GM18508 (cell line): ENCODE results near the gene MITF.

Experiments used
- ATAC-seq: cut with Tn5 transposase; IDR thresholded peaks from one replicate; pipeline ENCODE4 v1.9.1; 2021; ENCODE audit warnings: moderate number of reproducible peaks; ENCODE audit not compliant: insufficient read depth, unreplicated experiment

MITF gene

GRCh38 chr3:69938931-69939330, 199.7 kb downstream of the MITF start:
- ATAC-seq, result no peak

DNA sequence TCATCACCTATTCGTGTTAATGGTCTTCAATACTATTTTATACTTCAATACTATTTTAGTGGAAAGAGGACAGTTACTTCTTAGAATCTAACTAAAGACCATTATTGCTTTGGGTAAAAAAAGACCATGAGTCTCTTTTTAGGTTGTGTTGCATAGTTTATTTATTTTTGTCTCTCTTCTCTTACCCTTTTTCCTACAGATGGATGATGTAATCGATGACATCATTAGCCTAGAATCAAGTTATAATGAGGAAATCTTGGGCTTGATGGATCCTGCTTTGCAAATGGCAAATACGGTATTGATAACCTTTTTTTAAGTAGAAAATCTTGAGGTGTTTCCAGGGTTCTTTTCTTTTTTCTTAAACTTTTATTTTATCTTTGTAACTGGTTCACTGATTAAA, 201.8 kb downstream of the MITF start:
- no peak for ATAC-seq

GRCh38 chr3:69941439-69942176, 202.3 kb downstream of the MITF start:
- no peak for ATAC-seq

DNA sequence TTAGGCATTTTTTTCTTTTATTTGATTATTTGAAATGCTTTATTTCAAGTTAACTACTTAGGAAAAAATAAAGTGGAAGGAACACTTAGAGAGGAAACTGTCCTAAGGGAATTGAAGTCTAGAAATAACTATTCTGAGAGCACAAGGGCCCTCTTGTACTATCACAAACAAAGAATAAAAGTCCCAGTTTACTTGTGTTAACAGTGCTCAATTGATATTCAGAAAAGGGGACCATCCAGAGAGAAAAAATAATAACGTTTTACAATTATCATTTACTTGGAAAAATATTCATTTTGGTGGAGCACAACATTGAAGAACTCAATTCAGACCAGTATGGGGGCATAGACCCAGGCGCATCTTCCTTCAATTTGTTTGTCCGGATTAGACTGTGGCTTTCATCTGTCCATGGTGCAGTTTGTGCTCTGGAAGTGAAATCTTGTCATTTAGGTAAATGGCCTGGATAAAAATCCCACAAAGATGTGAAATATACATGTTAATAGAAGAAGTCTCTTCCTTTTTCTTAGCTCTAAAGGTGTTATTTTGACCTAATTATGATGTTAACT, 205.7 kb downstream of the MITF start:
- ATAC-seq, result no peak

- no peak for ATAC-seq
Measured at GRCh38 chr3:69948246-69948862, 209.1 kb downstream of the MITF start.

DNA sequence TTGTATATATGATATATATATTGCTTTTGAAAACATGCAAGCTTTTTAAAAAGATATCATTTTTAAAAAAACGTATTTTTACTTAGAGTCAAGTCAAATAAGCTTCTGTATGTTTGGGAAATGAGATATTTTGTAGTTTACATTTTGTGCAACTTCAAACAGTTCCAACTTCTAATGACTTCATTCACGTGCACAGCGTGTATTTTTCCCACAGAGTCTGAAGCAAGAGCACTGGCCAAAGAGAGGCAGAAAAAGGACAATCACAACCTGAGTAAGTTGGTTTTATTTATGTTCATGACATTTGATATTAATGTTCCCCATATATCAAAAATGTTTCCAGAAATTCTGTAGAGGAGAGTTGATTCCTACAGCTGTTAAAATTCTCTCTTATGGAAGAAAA, 212.4 kb downstream of the MITF start:
- no peak for ATAC-seq

DNA sequence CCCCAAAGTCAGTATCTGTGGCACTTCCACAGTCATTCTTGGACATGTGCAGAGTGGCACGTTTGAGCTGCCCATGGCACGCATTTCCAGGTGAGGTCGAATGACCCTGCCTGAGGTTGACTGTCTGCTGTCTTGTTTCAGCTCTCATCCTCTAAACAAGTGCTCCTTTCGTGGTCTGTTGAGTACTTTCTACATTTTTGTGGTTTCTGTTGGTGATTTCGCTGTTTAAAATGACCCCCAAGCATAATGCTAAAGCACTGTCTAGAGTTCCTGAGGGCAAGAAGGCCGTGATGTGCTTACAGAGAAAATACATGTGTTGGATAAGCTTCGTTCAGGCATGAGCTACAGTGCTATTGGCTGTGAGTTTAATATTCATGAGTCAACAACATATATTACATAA, 220.3 kb downstream of the MITF start:
- ATAC-seq, result no peak

DNA sequence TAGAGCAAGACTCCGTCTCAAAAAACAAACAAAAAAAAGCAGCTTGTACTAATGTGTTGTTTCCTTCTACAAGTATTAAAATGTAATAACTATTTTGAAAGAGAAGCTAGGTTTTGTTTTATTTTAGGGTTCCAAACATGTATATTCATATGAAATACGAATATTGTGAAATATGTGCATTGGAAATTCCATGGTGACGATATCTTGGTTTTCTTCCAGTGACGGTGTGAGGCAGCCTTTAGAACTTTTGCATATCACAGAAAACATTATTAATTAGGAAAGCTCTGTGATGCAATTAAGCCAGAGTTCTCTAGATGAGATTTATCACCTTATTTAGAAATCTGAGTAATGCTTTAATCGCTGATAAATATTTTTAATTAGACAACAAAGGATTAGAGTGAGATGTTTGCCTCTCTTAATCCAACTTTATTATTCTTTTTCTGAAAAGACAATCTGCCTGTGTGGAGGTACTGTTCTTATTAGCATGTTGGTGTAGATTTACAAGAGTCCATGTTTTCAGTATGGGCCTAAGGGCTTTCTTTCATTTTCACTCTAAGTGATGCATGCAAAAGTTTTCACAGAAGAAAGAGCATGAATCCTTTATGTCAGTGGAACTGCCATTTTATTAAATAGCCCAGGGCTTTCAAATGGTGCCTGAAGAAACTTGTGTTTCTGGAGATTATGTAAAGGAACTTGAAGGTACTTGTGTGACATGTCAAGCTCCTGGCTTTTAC, 222.6 kb downstream of the MITF start:
- no peak for ATAC-seq

DNA sequence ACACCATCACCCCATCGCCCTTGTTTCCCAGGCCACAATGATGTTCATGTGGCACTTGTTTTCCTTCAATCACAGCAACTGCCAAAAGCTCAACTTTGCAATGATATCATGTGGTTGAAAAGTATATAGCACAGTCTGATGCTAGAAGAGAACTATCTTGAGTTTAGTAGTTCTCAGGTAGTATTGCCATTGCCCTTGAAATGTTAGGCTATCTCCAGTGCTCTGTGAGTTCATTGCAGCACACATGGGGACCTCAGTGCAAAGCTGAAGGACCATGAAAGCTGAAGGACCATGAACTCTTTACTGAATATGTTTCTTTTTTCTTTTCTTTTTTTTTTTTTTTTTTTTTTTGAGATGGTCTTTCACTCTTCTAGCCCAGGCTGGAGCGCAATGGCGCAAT, 224.4 kb downstream of the MITF start:
- no peak for ATAC-seq

DNA sequence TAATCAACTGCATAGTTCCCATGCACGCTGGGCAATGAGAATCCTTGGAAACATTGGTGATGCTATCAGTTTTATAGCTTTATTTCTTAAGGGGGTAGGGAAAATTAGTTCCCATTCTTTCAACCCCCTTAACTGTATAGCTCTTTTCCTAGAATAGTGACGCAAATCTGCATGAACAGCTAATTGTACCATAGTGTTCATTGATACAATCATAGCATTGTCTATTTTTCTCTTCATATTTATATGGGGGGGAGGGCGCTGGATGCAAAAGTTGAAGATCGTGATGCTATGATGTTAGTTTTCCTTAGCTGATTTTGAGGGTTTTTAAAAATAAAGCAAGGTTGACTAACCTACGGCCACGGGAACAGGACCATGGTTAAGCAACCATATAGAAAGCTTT, 227.9 kb downstream of the MITF start:
- ATAC-seq, result no peak

- ATAC-seq, result no peak
Measured at GRCh38 chr3:69970827-69971226, 231.6 kb downstream of the MITF start.

DNA sequence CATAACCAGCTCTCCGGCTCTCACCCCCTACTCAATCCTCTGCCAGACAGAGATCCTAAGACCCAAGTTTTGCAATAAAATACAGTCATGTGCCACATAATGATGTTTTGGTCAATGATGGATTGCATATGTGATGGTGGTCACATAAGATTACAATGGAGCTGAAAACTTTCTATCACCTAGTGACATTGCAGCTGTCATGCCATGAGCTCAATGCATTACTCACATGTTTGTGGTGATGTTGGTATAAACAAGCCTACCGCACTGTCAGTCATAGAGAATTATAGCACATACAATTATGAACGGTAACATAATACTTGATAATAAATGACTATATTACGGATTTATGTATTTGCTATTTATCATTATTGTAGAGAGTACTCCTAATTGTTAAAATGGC, 233.4 kb downstream of the MITF start:
- ATAC-seq, result no peak

- ATAC-seq, result no peak
Measured at GRCh38 chr3:69976021-69976420, 236.8 kb downstream of the MITF start.

GRCh38 chr3:69983546-69984265, 244.4 kb downstream of the MITF start:
- ATAC-seq, result no peak

DNA sequence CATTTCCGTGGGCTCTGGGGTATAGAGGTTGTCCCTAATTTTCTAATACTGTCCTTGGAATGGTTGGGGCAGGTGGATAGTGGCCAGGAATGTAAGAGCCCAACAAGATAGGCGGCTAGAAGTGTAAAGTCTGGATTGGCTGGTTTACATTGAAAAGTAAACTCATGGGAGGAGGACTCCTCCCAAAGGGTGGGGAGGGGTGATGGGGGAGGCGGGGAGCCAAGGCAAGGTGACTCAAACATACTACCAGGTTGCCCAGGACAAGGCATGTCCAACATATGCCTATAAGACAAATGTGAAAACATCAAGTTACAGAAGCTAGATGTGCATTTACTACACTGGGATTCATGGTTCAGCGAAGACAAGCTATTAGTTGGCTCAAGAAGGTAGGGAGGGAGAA, 246.0 kb downstream of the MITF start:
- no peak for ATAC-seq

DNA sequence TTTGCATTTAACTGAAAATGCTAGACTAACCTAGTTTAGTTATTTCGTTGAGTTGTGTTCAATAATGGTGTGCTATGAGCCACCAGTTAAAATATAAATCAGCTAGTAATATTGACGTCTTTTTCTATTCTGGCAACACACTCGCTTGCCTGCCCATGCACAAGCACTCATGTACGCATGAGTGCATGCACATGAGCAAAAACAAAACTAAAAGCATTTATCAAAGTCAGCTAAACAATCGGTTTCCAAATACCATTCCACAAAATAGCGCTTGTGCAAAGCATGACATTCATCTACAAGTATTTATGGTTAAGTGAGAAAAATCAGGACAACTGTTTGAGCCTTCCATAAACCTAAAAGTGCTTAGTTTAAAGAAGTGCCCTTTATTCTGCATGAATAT, 247.2 kb downstream of the MITF start:
- no peak for ATAC-seq

- ATAC-seq, result no peak
Measured at GRCh38 chr3:69987833-69988232, 248.6 kb downstream of the MITF start.

GRCh38 chr3:69993757-69994156, 254.5 kb downstream of the MITF start:
- ATAC-seq, result no peak

- ATAC-seq, result no peak
Measured at GRCh38 chr3:69994919-69995318, 255.7 kb downstream of the MITF start.

GRCh38 chr3:69997631-69998307, 258.5 kb downstream of the MITF start:
- ATAC-seq, result no peak
